SK-N-SH (cell line): Measurements from ENCODE around the gene KRT17. TPM values are rescaled to one million over a fixed set of nuclear protein-coding genes. Genes with fewer than 3 reads are reported as not detected.

ENCODE experiments used
- CTCF ChIA-PET: fragments of 300-600, 350-600 bp; formaldehyde crosslinking; extraction: SDS; loops from one replicate; lab custom pipeline; 2021; lab: Yijun Ruan, JAX
- POLR2A ChIA-PET: fragments of 350-600 bp; sonication (Branson Sonifier 250); formaldehyde crosslinking; extraction: SDS; loops from one replicate; lab custom pipeline; 2020; ENCODE audit warnings: antibody characterized with exemption, inconsistent platforms; lab: Yijun Ruan, JAX
- DNase-seq: peaks from one replicate; pipeline ENCODE4 v3.0.0; 2012
- H2AFZ ChIP-seq: fragments of 200-600 bp; sonication (generic); 2 replicates; pipeline ENCODE4 v1.8.1; 2016; ENCODE audit warnings: antibody characterized with exemption, mild to moderate bottlenecking, low read depth
- H3F3A ChIP-seq: fragments of 200-600 bp; sonication (generic); replicated peaks from 2 replicates; pipeline ENCODE3; 2016; ENCODE audit warnings: antibody characterized with exemption, mild to moderate bottlenecking; ENCODE audit not compliant: insufficient read depth
- H3K27ac ChIP-seq, 2 experiments: fragments of 200-500 bp in 1 of 2; fragments of 200-600 bp in 1 of 2; sonication (Bioruptor generic) in 1 of 2; sonication (generic), shearing (Covaris generic) in 1 of 2; 2 replicates each; pipeline versions ENCODE4 v1.5.1 to v1.6.1; 2014 to 2016; ENCODE audit warnings: low read depth in 2 of 2, inconsistent platforms in 1 of 2, low read length in 1 of 2, mild to moderate bottlenecking in 1 of 2, mixed read lengths in 1 of 2
- H3K27me3 ChIP-seq: fragments of 200-600 bp; sonication (generic), shearing (Covaris generic); 2 replicates; pipeline ENCODE4 v1.6.1; 2016; ENCODE audit warnings: mixed run types; ENCODE audit not compliant: insufficient read depth
- H3K36me3 ChIP-seq, 2 experiments: fragments of 200-500 bp in 1 of 2; fragments of 200-600 bp in 1 of 2; sonication (Bioruptor generic) in 1 of 2; sonication (generic) in 1 of 2; replicated peaks in 1 of 2; 2 replicates each; pipeline versions ENCODE3 to v1.5.1; 2014 to 2016; ENCODE audit warnings: low read length in 1 of 2, mild to moderate bottlenecking in 1 of 2; ENCODE audit not compliant: insufficient read depth in 2 of 2, control insufficient read depth in 1 of 2
- H3K4me1 ChIP-seq, 2 experiments: fragments of 200-500 bp in 1 of 2; fragments of 200-600 bp in 1 of 2; sonication (Bioruptor generic) in 1 of 2; sonication (generic), shearing (Covaris generic) in 1 of 2; 2 replicates each; pipeline versions ENCODE4 v1.5.1 to v1.6.1; 2014 to 2016; ENCODE audit warnings: low read depth in 1 of 2, low read length in 1 of 2, mixed run types in 1 of 2; ENCODE audit not compliant: insufficient read depth in 2 of 2, control insufficient read depth in 1 of 2
- H3K4me2 ChIP-seq: fragments of 200-600 bp; sonication (generic), shearing (Covaris generic); 2 replicates; pipeline ENCODE4 v1.6.1; 2017; ENCODE audit warnings: mixed run types
- H3K4me3 ChIP-seq, 2 experiments: fragments of 200-500 bp in 1 of 2; fragments of 200-600 bp in 1 of 2; sonication (Bioruptor generic) in 1 of 2; sonication (generic), shearing (Covaris generic) in 1 of 2; 2 replicates each; pipeline versions ENCODE4 v1.5.1 to v1.8.1; 2014 to 2016; ENCODE audit warnings: low read depth in 2 of 2, inconsistent platforms in 1 of 2, low read length in 1 of 2, mild to moderate bottlenecking in 1 of 2, mixed read lengths in 1 of 2, moderate library complexity in 1 of 2
- H3K79me2 ChIP-seq: fragments of 200-600 bp; sonication (generic); 2 replicates; pipeline ENCODE4 v1.8.1; 2017; ENCODE audit warnings: mild to moderate bottlenecking; ENCODE audit not compliant: insufficient read depth
- H3K9ac ChIP-seq: fragments of 200-600 bp; sonication (generic); 2 replicates; pipeline ENCODE4 v1.6.1; 2017; ENCODE audit warnings: mixed run types
- H3K9me2 ChIP-seq: fragments of 200-600 bp; sonication (generic); 2 replicates; pipeline ENCODE4 v1.6.1; 2017; ENCODE audit warnings: mixed run types
- H3K9me3 ChIP-seq: fragments of 200-600 bp; sonication (generic); 2 replicates; pipeline ENCODE4 v1.6.1; 2017; ENCODE audit warnings: mixed run types, mild to moderate bottlenecking, moderate library complexity
- H4K20me1 ChIP-seq: fragments of 200-600 bp; sonication (generic); 2 replicates; pipeline ENCODE4 v1.6.1; 2017; ENCODE audit warnings: mild to moderate bottlenecking, mixed run types; ENCODE audit not compliant: insufficient read depth
- ELF1 ChIP-seq: IDR thresholded peaks from 2 replicates; pipeline ENCODE4 v1.4.0; 2012
- EZH2phosphoT487 ChIP-seq: fragments of 200-600 bp; sonication (generic); IDR thresholded peaks from 2 replicates; pipeline ENCODE4 v1.6.1; 2017; ENCODE audit warnings: low read depth, mixed run types, mild to moderate bottlenecking, antibody characterized with exemption, moderate library complexity, borderline replicate concordance
- FOXJ3 ChIP-seq: sonication (generic); formaldehyde crosslinking; IDR thresholded peaks from 2 replicates; pipeline ENCODE4 v1.5.1; 2020; ENCODE audit warnings: mild to moderate bottlenecking, missing genetic modification reagents
- FOXM1 ChIP-seq: IDR thresholded peaks from 2 replicates; pipeline ENCODE4 v1.4.0; 2012; ENCODE audit warnings: low read depth, mild to moderate bottlenecking
- IRF3 ChIP-seq: fragments of 150-350 bp; IDR thresholded peaks from 2 replicates; pipeline ENCODE4 v1.6.1; 2016; ENCODE audit warnings: mild to moderate bottlenecking, low read depth, low read length
- NRF1 ChIP-seq: IDR thresholded peaks from 2 replicates; pipeline ENCODE4 v1.6.1; 2012; ENCODE audit warnings: low read depth, mild to moderate bottlenecking, low read length
- PBX3 ChIP-seq: IDR thresholded peaks from 2 replicates; pipeline ENCODE4; 2012
- REST ChIP-seq: IDR thresholded peaks from 2 replicates; pipeline ENCODE4 v1.6.1; 2012; ENCODE audit warnings: mild to moderate bottlenecking, low read depth, low read length, moderate library complexity
- RFX5 ChIP-seq: IDR thresholded peaks from 2 replicates; pipeline ENCODE4 v1.6.1; 2012; ENCODE audit warnings: mild to moderate bottlenecking, improper control_type of control experiment, low read length
- RXRA ChIP-seq: IDR thresholded peaks from 2 replicates; pipeline ENCODE4 v1.4.0; 2012; ENCODE audit warnings: low read depth, mild to moderate bottlenecking, borderline replicate concordance
- SMC3 ChIP-seq: IDR thresholded peaks from 2 replicates; pipeline ENCODE4 v1.6.1; 2012; ENCODE audit warnings: low read depth, low read length, improper control_type of control experiment
- USF2 ChIP-seq: fragments of 150-350 bp; IDR thresholded peaks from 2 replicates; pipeline ENCODE4 v1.6.1; 2017; ENCODE audit warnings: antibody characterized with exemption, low read length, low read depth, borderline replicate concordance
- WGBS: methylation state at CpG from one replicate; pipeline ENCODE4 v1.1.6; 2017; ENCODE audit warnings: low lambda C conversion rate; 5-methylcytosine and 5-hydroxymethylcytosine counted together
- polyA plus RNA-seq, 3 experiments: library from polyadenylated mRNA; depleted of rRNA; stranded (reverse); fragments of >200 nt; gene quantifications; 2 replicates each; pipeline ENCODE4 v1.2.3, GENCODE V29; 2012

Gene KRT17
- polyA plus RNA-seq, 1 of the 3 experiments (the other 2 are of a cell fraction) = 0.39 TPM

GRCh38 chr17:41595585-41595984, 28.8 kb downstream of the KRT17 start:
- TF ChIP-seq NRF1 = no peak
- TF ChIP-seq SMC3 = no peak
- TF ChIP-seq FOXM1 = no peak
- TF ChIP-seq FOXJ3 = no peak
- no peak for TF ChIP-seq EZH2phosphoT487
- no peak for TF ChIP-seq RFX5
- TF ChIP-seq REST = no peak
- no peak for TF ChIP-seq RXRA
- no peak for TF ChIP-seq PBX3
- TF ChIP-seq USF2 = no peak
- no peak for TF ChIP-seq IRF3
- no peak for TF ChIP-seq ELF1
- TF ChIP-seq, all 33 proteins: peak for 0
- Histone ChIP-seq H3F3A (no peaks in the 10 kb centered on the region), H2AFZ (no peak overlapping the region), H3K9me3 (no peaks in the 10 kb centered on the region), H3K9me2 (no peaks in the 10 kb centered on the region), H3K27ac (no peak overlapping the region), H3K9ac (no peak overlapping the region), H3K79me2 (no peaks in the 10 kb centered on the region), H4K20me1 (no peaks in the 10 kb centered on the region), H3K4me1 (peaks cover 0 to 4% of the 10 kb centered on the region in 2 experiments; a peak in 1 of 4 replicates), H3K36me3 (no peaks in the 10 kb centered on the region), H3K4me3 (no peak overlapping the region), H3K27me3 (peaks cover 28% of the 10 kb centered on the region), H3K4me2 (no peak overlapping the region)
- POLR2A ChIA-PET = no interaction called here
- WGBS = 49% methylated on average over 8 of the region's 8 CpGs
- CTCF ChIA-PET = interaction anchor here (1.1 to 7.6 kb wide), 5 partner anchors 11 to 71 kb away, joined by 3 to 50 read pairs (median 5); no protein-coding TSS in a partner anchor
- no peak for DNase-seq
